H9 (cell line): ENCODE measurements around the gene GP2. TPM values are rescaled to one million over a fixed set of nuclear protein-coding genes. Genes with fewer than 3 reads are reported as not detected.

Experiments
- DNase-seq: peaks from one replicate; pipeline ENCODE4 v3.0.0-alpha.2; 2017
- H2AFZ ChIP-seq: one replicate; pipeline ENCODE4 v1.6.1; 2013; ENCODE audit warnings: mild to moderate bottlenecking, low read length, control low read depth, moderate library complexity
- H2AK5ac ChIP-seq: 2 replicates; pipeline ENCODE4 v1.6.1; 2013; ENCODE audit warnings: low read length, control low read depth, mixed read lengths; ENCODE audit not compliant: insufficient read length
- H2BK120ac ChIP-seq: one replicate; pipeline ENCODE4 v1.6.1; 2013; ENCODE audit warnings: low read depth, mild to moderate bottlenecking, low read length, control low read depth, inconsistent platforms; ENCODE audit not compliant: poor library complexity, severe bottlenecking
- H2BK12ac ChIP-seq: 2 replicates; pipeline ENCODE4 v1.6.1; 2013; ENCODE audit warnings: low read length, control low read depth, mixed read lengths, low read depth; ENCODE audit not compliant: insufficient read length
- H2BK15ac ChIP-seq: 2 replicates; pipeline ENCODE4 v1.6.1; 2013; ENCODE audit warnings: low read depth, low read length, control low read depth
- H2BK20ac ChIP-seq: one replicate; pipeline ENCODE4 v1.6.1; 2013; ENCODE audit warnings: low read depth, mild to moderate bottlenecking, low read length, control low read depth, inconsistent platforms; ENCODE audit not compliant: poor library complexity, severe bottlenecking
- H2BK5ac ChIP-seq: 2 replicates; pipeline ENCODE4 v1.6.1; 2013; ENCODE audit warnings: low read length, control low read depth, mixed read lengths; ENCODE audit not compliant: insufficient read length
- H3K14ac ChIP-seq: 2 replicates; pipeline ENCODE4 v1.6.1; 2013; ENCODE audit warnings: low read length, control low read depth; ENCODE audit not compliant: insufficient read depth
- H3K18ac ChIP-seq: 2 replicates; pipeline ENCODE4 v1.6.1; 2013; ENCODE audit warnings: low read depth, mild to moderate bottlenecking, mixed read lengths, low read length, control low read depth; ENCODE audit not compliant: insufficient read length
- H3K23ac ChIP-seq: 2 replicates; pipeline ENCODE4 v1.6.1; 2013; ENCODE audit warnings: low read length, control low read depth, mixed read lengths, low read depth; ENCODE audit not compliant: insufficient read length
- H3K23me2 ChIP-seq: 2 replicates; pipeline ENCODE4 v1.6.1; 2013; ENCODE audit warnings: low read depth, mild to moderate bottlenecking, mixed read lengths, low read length, control low read depth; ENCODE audit not compliant: insufficient read length, poor library complexity, severe bottlenecking
- H3K27ac ChIP-seq: 2 replicates; pipeline ENCODE4 v1.5.1; 2013; ENCODE audit warnings: low read length, control low read depth, mixed read lengths, low read depth; ENCODE audit not compliant: insufficient read length
- H3K27me3 ChIP-seq: 2 replicates; pipeline ENCODE4 v1.6.1; 2013; ENCODE audit warnings: low read length, control low read depth, inconsistent platforms; ENCODE audit not compliant: insufficient read depth
- H3K4ac ChIP-seq: 2 replicates; pipeline ENCODE4 v1.6.1; 2013; ENCODE audit warnings: low read depth, mild to moderate bottlenecking, control low read depth, inconsistent platforms, low read length, moderate library complexity
- H3K4me1 ChIP-seq: 2 replicates; pipeline ENCODE4 v1.6.1; 2013; ENCODE audit warnings: low read length, control low read depth, inconsistent platforms; ENCODE audit not compliant: insufficient read depth
- H3K4me2 ChIP-seq: 2 replicates; pipeline ENCODE4 v1.6.1; 2013; ENCODE audit warnings: low read length, control low read depth, mixed read lengths; ENCODE audit not compliant: insufficient read length, insufficient read depth
- H3K56ac ChIP-seq: 2 replicates; pipeline ENCODE4 v1.6.1; 2013; ENCODE audit warnings: low read depth, mild to moderate bottlenecking, mixed read lengths, low read length, control low read depth; ENCODE audit not compliant: insufficient read length
- H3K79me1 ChIP-seq: 2 replicates; pipeline ENCODE4 v1.6.1; 2013; ENCODE audit warnings: low read depth, mild to moderate bottlenecking, moderate library complexity, low read length, control low read depth, inconsistent platforms; ENCODE audit not compliant: insufficient read depth, poor library complexity, severe bottlenecking
- H3K79me2 ChIP-seq: 2 replicates; pipeline ENCODE4 v1.6.1; 2013; ENCODE audit warnings: low read length, control low read depth, inconsistent platforms; ENCODE audit not compliant: insufficient read depth
- H3K9ac ChIP-seq: 2 replicates; pipeline ENCODE4 v1.6.1; 2013; ENCODE audit warnings: low read length, control low read depth, mixed read lengths; ENCODE audit not compliant: insufficient read length; ENCODE audit errors: extremely low read depth
- H3K9me3 ChIP-seq: one replicate; pipeline ENCODE4 v1.6.1; 2013; ENCODE audit warnings: low read depth, low read length, inconsistent platforms; ENCODE audit not compliant: control insufficient read depth
- H3T11ph ChIP-seq: one replicate; pipeline ENCODE4 v1.6.1; 2013; ENCODE audit warnings: mild to moderate bottlenecking, low read length, control low read depth, inconsistent platforms
- H4K20me1 ChIP-seq: one replicate; pipeline ENCODE4 v1.6.1; 2013; ENCODE audit not compliant: control insufficient read depth, insufficient read length, insufficient read depth
- H4K5ac ChIP-seq: 2 replicates; pipeline ENCODE4 v1.6.1; 2013; ENCODE audit warnings: low read depth, mild to moderate bottlenecking, mixed read lengths, low read length, control low read depth; ENCODE audit not compliant: insufficient read length
- H4K8ac ChIP-seq: replicated peaks from 2 replicates; pipeline ENCODE4 v1.6.1; 2013; ENCODE audit warnings: low read length, control low read depth, mixed read lengths, low read depth; ENCODE audit not compliant: insufficient read length
- H4K91ac ChIP-seq: 2 replicates; pipeline ENCODE4 v1.6.1; 2013; ENCODE audit warnings: low read depth, mild to moderate bottlenecking, moderate library complexity, mixed read lengths, low read length, control low read depth; ENCODE audit not compliant: insufficient read length
- H3K27ac Mint-ChIP-seq, 3 experiments: 2 replicates in 2 of 3; 3 replicates in 1 of 3; pipeline ENCODE4 v1.8.0; 2020 to 2021; ENCODE audit warnings: mixed read lengths in 3 of 3, mild to moderate bottlenecking in 1 of 3, moderate library complexity in 1 of 3
- H3K27me3 Mint-ChIP-seq: 2 replicates; pipeline ENCODE4 v1.8.0; 2021; ENCODE audit warnings: low read depth, mild to moderate bottlenecking, moderate library complexity, mixed read lengths
- H3K36me3 Mint-ChIP-seq, 3 experiments: 2 replicates in 2 of 3; 3 replicates in 1 of 3; pipeline ENCODE4 v1.8.0; 2020 to 2021; ENCODE audit warnings: low read depth in 3 of 3, mixed read lengths in 3 of 3; ENCODE audit not compliant: insufficient read depth in 1 of 3
- H3K4me1 Mint-ChIP-seq, 2 experiments: 2 replicates each; pipeline ENCODE4 v1.8.0; 2020; ENCODE audit warnings: mixed read lengths in 2 of 2
- H3K4me3 Mint-ChIP-seq, 2 experiments: 2 replicates in 1 of 2; 3 replicates in 1 of 2; pipeline ENCODE4 v1.8.0; 2020 to 2021; ENCODE audit warnings: mild to moderate bottlenecking in 2 of 2, mixed read lengths in 2 of 2, moderate library complexity in 1 of 2
- H3K9me3 Mint-ChIP-seq, 2 experiments: 2 replicates in 1 of 2; 3 replicates in 1 of 2; pipeline ENCODE4 v1.8.0; 2020; ENCODE audit warnings: mild to moderate bottlenecking in 2 of 2, mixed read lengths in 2 of 2, moderate library complexity in 1 of 2
- CTCF ChIP-seq: fragments of 200-600 bp; sonication (generic); conservative IDR thresholded peaks from 3 replicates; pipeline ENCODE4 v1.8.0; 2021; ENCODE audit warnings: antibody characterized with exemption, mild to moderate bottlenecking
- WGBS: extraction: QIAGEN DNeasy Blood & Tissue Kit; methylation state at CpG from one replicate; pipeline ENCODE4 v1.1.7; 2013; ENCODE audit warnings: missing lambda C conversion rate, low lambda C conversion rate, mixed read lengths; ENCODE audit not compliant: insufficient read length; ENCODE audit errors: extremely low coverage; 5-methylcytosine and 5-hydroxymethylcytosine counted together
- total RNA-seq: library from RNA; stranded (reverse); gene quantifications from 2 replicates; pipeline ENCODE4 v1.2.1, GENCODE V29; 2021

Gene GP2
- total RNA-seq, 1 experiment from 2014 or later = not detected

GRCh38 chr16:20320178-20320577, 7.1 kb downstream of the GP2 start:
- Histone ChIP-seq H2BK15ac (no peak overlapping the region), H2BK5ac (no peak overlapping the region), H3K18ac (no peak overlapping the region), H2AFZ (no peak overlapping the region), H3K23me2 (no peaks in the 10 kb centered on the region), H2BK120ac (no peak overlapping the region), H3K4me2 (no peak overlapping the region), H3K23ac (no peak overlapping the region), H3K79me1 (no peaks in the 10 kb centered on the region), H3K9ac (no peak overlapping the region), H3K27ac (no peak overlapping the region), H3K4ac (no peak overlapping the region), H2BK20ac (no peak overlapping the region), H4K8ac (no peak overlapping the region), H4K91ac (no peak overlapping the region), H3K56ac (no peak overlapping the region), H3K14ac (no peak overlapping the region), H3K27me3 (no peaks in the 10 kb centered on the region), H4K5ac (no peak overlapping the region), H2BK12ac (no peak overlapping the region), H4K20me1 (peaks cover 3% of the 10 kb centered on the region), H3K4me1 (no peaks in the 10 kb centered on the region; the same call in 1 of the 2 replicates), H3T11ph (no peak overlapping the region), H3K79me2 (no peaks in the 10 kb centered on the region), H3K9me3 (no peaks in the 10 kb centered on the region), H2AK5ac (no peak overlapping the region)
- Mint-ChIP-seq H3K27me3 (peaks cover 17% of the 10 kb centered on the region), H3K4me3 (no peak overlapping the region), H3K27ac (no peak overlapping the region), H3K36me3 (no peaks in the 10 kb centered on the region), H3K9me3 (no peaks in the 10 kb centered on the region; a peak in 1 of 5 replicates), H3K4me1 (peaks cover 5 to 7% of the 10 kb centered on the region in 2 experiments; a peak in 3 of 4 replicates)
- WGBS = no CpG with 5 or more reads among the region's 2 CpGs
- TF ChIP-seq CTCF = no peak
- DNase-seq = no peak
